ENCODE data around the gene SLC16A10.

- TF ChIP-seq EZH2 (IDR thresholded peaks at IDR 0.05; ENCODE audit: low read depth), result no peak
- TF ChIP-seq, protein P1, sequence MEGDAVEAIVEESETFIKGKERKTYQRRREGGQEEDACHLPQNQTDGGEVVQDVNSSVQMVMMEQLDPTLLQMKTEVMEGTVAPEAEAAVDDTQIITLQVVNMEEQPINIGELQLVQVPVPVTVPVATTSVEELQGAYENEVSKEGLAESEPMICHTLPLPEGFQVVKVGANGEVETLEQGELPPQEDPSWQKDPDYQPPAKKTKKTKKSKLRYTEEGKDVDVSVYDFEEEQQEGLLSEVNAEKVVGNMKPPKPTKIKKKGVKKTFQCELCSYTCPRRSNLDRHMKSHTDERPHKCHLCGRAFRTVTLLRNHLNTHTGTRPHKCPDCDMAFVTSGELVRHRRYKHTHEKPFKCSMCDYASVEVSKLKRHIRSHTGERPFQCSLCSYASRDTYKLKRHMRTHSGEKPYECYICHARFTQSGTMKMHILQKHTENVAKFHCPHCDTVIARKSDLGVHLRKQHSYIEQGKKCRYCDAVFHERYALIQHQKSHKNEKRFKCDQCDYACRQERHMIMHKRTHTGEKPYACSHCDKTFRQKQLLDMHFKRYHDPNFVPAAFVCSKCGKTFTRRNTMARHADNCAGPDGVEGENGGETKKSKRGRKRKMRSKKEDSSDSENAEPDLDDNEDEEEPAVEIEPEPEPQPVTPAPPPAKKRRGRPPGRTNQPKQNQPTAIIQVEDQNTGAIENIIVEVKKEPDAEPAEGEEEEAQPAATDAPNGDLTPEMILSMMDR (conservative IDR thresholded peaks at IDR 0.05), result no peak
Observed at GRCh38 chr6:111276335-111276734, 189.0 kb downstream of the SLC16A10 start.

Data from PC-9 (cell line).